ENCODE measurements around the gene INPP5F. TPM values are rescaled to one million over a fixed set of nuclear protein-coding genes. Genes with fewer than 3 reads are reported as not detected.

INPP5F gene
- total and polyA plus RNA-seq, 2 experiments from 2014 or later, result 41.4 to 86.0 TPM

- TF ChIP-seq EZH2 (IDR thresholded peaks at IDR 0.05; ENCODE audit: low read depth, unreplicated experiment), result no peak
- no peak for TF ChIP-seq ZNF331 (CRISPR knock-in tag; IDR thresholded peaks at IDR 0.05; ENCODE audit: low read depth)
- TF ChIP-seq ETS1 (IDR thresholded peaks at IDR 0.05), result no peak
- TF ChIP-seq NANOG (IDR thresholded peaks at IDR 0.05; ENCODE audit: borderline replicate concordance), result no peak
Measured at GRCh38 chr10:119784340-119785067, 58.7 kb downstream of the INPP5F start (continued).

- H3K79me2 ChIP-seq (replicated peaks; ENCODE audit: insufficient read depth), result no peaks in the 10 kb centered on the region
- Mint-ChIP-seq H3K9me3 (no peaks in the 10 kb centered on the region), H3K4me3 (peak overlapping the region; percentile 35), H3K36me3 (ENCODE audit: low read depth) (no peaks in the 10 kb centered on the region), H3K27me3 (ENCODE audit: insufficient read depth, low read depth, poor library complexity) (peaks cover 8% of the 10 kb centered on the region), H3K27ac (peak overlapping the region; percentile 92), H3K4me1 (peaks cover 47% of the 10 kb centered on the region)
- no peak for TF ChIP-seq ZNF114 (CRISPR knock-in tag; IDR thresholded peaks at IDR 0.05)
- peak; percentile 34; the same call in 1 of the 2 replicates for TF ChIP-seq NANOG (IDR thresholded peaks at IDR 0.05; ENCODE audit: borderline replicate concordance)
- peak; percentile 33; the same call in 1 of the 2 replicates for TF ChIP-seq CREB1 (CRISPR knock-in tag; IDR thresholded peaks at IDR 0.05; ENCODE audit: low read depth)
- TF ChIP-seq EZH2phosphoT487 (IDR thresholded peaks at IDR 0.05; ENCODE audit: unreplicated experiment), result no peak
- TF ChIP-seq EZH2 (IDR thresholded peaks at IDR 0.05; ENCODE audit: low read depth, unreplicated experiment), result no peak
- TF ChIP-seq ZNF462 (CRISPR knock-in tag; IDR thresholded peaks at IDR 0.05), result no peak
- no peak for TF ChIP-seq JUNB (IDR thresholded peaks at IDR 0.05; ENCODE audit: unreplicated experiment)
- no peak for TF ChIP-seq STAT1 (IDR thresholded peaks at IDR 0.05; ENCODE audit: unreplicated experiment)
- no peak for TF ChIP-seq CTCF (conservative IDR thresholded peaks at IDR 0.05; ENCODE audit: low read depth in 2 of 2)
- TF ChIP-seq ETS1 (IDR thresholded peaks at IDR 0.05), result no peak
- TF ChIP-seq ZNF331 (CRISPR knock-in tag; IDR thresholded peaks at IDR 0.05; ENCODE audit: low read depth), result no peak
- H4K20me1 ChIP-seq (replicated peaks; ENCODE audit: insufficient read depth), result no peaks in the 10 kb centered on the region
- no peak overlapping the region for H2AFZ ChIP-seq
- peak overlapping the region; percentile 92 for H3K27ac ChIP-seq (ENCODE audit: low read depth)
- no peaks in the 10 kb centered on the region for H3K27me3 ChIP-seq (ENCODE audit: insufficient read depth)
- no peaks in the 10 kb centered on the region; the same call in 1 of the 2 replicates for H3F3A ChIP-seq (replicated peaks; ENCODE audit: low read depth)
- H3K4me2 ChIP-seq, result peak overlapping the region; percentile 48
- ATAC-seq (peak; percentile 99), DNase-seq (ENCODE audit: low spot score) (peak; percentile 91)
- H3K36me3 ChIP-seq (ENCODE audit: insufficient read depth), result no peaks in the 10 kb centered on the region
- H3K4me3 ChIP-seq, result peak overlapping the region; percentile 28; the same call in 1 of the 2 replicates
- peaks cover 22% of the 10 kb centered on the region for H3K4me1 ChIP-seq (ENCODE audit: insufficient read depth)
- no peaks in the 10 kb centered on the region for H3K9me2 ChIP-seq (ENCODE audit: insufficient read depth)
Measured at GRCh38 chr10:119786117-119786769, 60.4 kb downstream of the INPP5F start.
